IMR-90 (cell line): ENCODE measurements around the gene RPS6KA2. TPM values are rescaled to one million over a fixed set of nuclear protein-coding genes. Genes with fewer than 3 reads are reported as not detected.

Source experiments
- ATAC-seq: fragments of 200-7000 bp; cut with Tn5 transposase; 2 replicates; pipeline ENCODE4 v1.9.1; 2020; ENCODE audit warnings: low read depth, mild to moderate bottlenecking, moderate library complexity
- BruUV-seq: library from RNA; stranded (reverse); fragments of 400-500 nt; replicated peaks from 2 replicates; lab custom pipeline; 2021; lab: Mats Ljungman, UMichigan
- CTCF ChIA-PET: fragments of 300-600 bp; formaldehyde crosslinking; extraction: SDS; loops from one replicate; lab custom pipeline; 2021; ENCODE audit warnings: antibody characterized with exemption; lab: Yijun Ruan, JAX
- POLR2A ChIA-PET: fragments of 300-600 bp; sonication (Branson Sonifier 250); formaldehyde crosslinking; loops from one replicate; lab custom pipeline; 2022; ENCODE audit warnings: antibody characterized with exemption; ENCODE audit not compliant: unreplicated experiment; lab: Charles Lee
- DNase-seq: peaks from one replicate; pipeline ENCODE4 v3.0.0; 2013
- H2AFZ ChIP-seq: replicated peaks from 2 replicates; pipeline ENCODE3; 2013; ENCODE audit warnings: low read length, mild to moderate bottlenecking; ENCODE audit not compliant: poor library complexity
- H2AK5ac ChIP-seq: 2 replicates; pipeline ENCODE4 v1.6.1; 2013; ENCODE audit warnings: low read depth, low read length, inconsistent platforms
- H2AK9ac ChIP-seq: replicated peaks from 2 replicates; pipeline ENCODE3; 2013; ENCODE audit warnings: mild to moderate bottlenecking, low read depth, low read length, moderate library complexity; ENCODE audit not compliant: poor library complexity
- H2BK120ac ChIP-seq: 2 replicates; pipeline ENCODE4 v1.6.1; 2013; ENCODE audit warnings: low read depth, low read length, inconsistent platforms
- H2BK15ac ChIP-seq: 3 replicates; pipeline ENCODE4 v1.6.1; 2013; ENCODE audit warnings: low read depth, low read length, inconsistent platforms
- H2BK20ac ChIP-seq: 2 replicates; pipeline ENCODE4 v1.6.1; 2013; ENCODE audit warnings: low read depth, mild to moderate bottlenecking, inconsistent platforms, low read length, moderate library complexity
- H2BK5ac ChIP-seq: 2 replicates; pipeline ENCODE4 v1.6.1; 2013; ENCODE audit warnings: mild to moderate bottlenecking, low read depth, low read length, inconsistent platforms; ENCODE audit not compliant: poor library complexity, severe bottlenecking
- H3K14ac ChIP-seq: replicated peaks from 2 replicates; pipeline ENCODE4 v1.6.1; 2013; ENCODE audit warnings: low read depth, low read length, inconsistent platforms
- H3K18ac ChIP-seq: 2 replicates; pipeline ENCODE4 v1.6.1; 2013; ENCODE audit warnings: low read depth, low read length, control low read depth
- H3K23ac ChIP-seq: 2 replicates; pipeline ENCODE4 v1.6.1; 2013; ENCODE audit warnings: low read depth, low read length, inconsistent platforms
- H3K27ac ChIP-seq: 2 replicates; pipeline ENCODE4 v1.5.1; 2013; ENCODE audit warnings: mild to moderate bottlenecking, control low read depth, low read length; ENCODE audit not compliant: insufficient read depth
- H3K27me3 ChIP-seq: 2 replicates; pipeline ENCODE4 v1.6.1; 2013; ENCODE audit warnings: low read length; ENCODE audit not compliant: control insufficient read depth, insufficient read depth
- H3K36me3 ChIP-seq: 2 replicates; pipeline ENCODE4 v1.6.1; 2013; ENCODE audit warnings: low read length, mixed read lengths; ENCODE audit not compliant: control insufficient read depth, insufficient read depth
- H3K4ac ChIP-seq: 2 replicates; pipeline ENCODE4 v1.6.1; 2013; ENCODE audit warnings: low read depth, low read length, inconsistent platforms
- H3K4me1 ChIP-seq: 2 replicates; pipeline ENCODE4 v1.6.1; 2013; ENCODE audit warnings: low read length, mixed read lengths; ENCODE audit not compliant: control insufficient read depth, insufficient read depth
- H3K4me2 ChIP-seq: 2 replicates; pipeline ENCODE4 v1.6.1; 2013; ENCODE audit warnings: low read depth, mild to moderate bottlenecking, control low read depth, low read length, moderate library complexity
- H3K4me3 ChIP-seq: 2 replicates; pipeline ENCODE4 v1.5.1; 2013; ENCODE audit warnings: low read depth, mild to moderate bottlenecking, control low read depth, low read length, moderate library complexity; ENCODE audit not compliant: insufficient read depth
- H3K56ac ChIP-seq: 2 replicates; pipeline ENCODE4 v1.6.1; 2013; ENCODE audit warnings: low read length, inconsistent platforms; ENCODE audit not compliant: insufficient read depth; ENCODE audit errors: extremely low read depth
- H3K79me1 ChIP-seq, 2 experiments: 2 replicates each; pipeline ENCODE4 v1.6.1; 2013; ENCODE audit warnings: low read length in 2 of 2, inconsistent platforms in 1 of 2, low read depth in 1 of 2
- H3K9ac ChIP-seq: 2 replicates; pipeline ENCODE4 v1.6.1; 2013; ENCODE audit warnings: low read depth, low read length, control low read depth
- H3K9me1 ChIP-seq: 2 replicates; pipeline ENCODE4 v1.6.1; 2013; ENCODE audit warnings: low read length, inconsistent platforms; ENCODE audit not compliant: insufficient read depth
- H3K9me3 ChIP-seq: 2 replicates; pipeline ENCODE4 v1.6.1; 2013; ENCODE audit warnings: low read length; ENCODE audit not compliant: control insufficient read depth, insufficient read depth
- H4K20me1 ChIP-seq: 2 replicates; pipeline ENCODE4 v1.6.1; 2013; ENCODE audit warnings: low read length, inconsistent platforms; ENCODE audit not compliant: insufficient read depth
- H4K5ac ChIP-seq: 2 replicates; pipeline ENCODE4 v1.6.1; 2013; ENCODE audit warnings: mild to moderate bottlenecking, low read depth, low read length, control low read depth
- H4K8ac ChIP-seq, 2 experiments: 2 replicates each; pipeline ENCODE4 v1.6.1; 2013; ENCODE audit warnings: low read depth in 2 of 2, low read length in 2 of 2, control low read depth in 1 of 2, inconsistent platforms in 1 of 2
- H4K91ac ChIP-seq: 2 replicates; pipeline ENCODE4 v1.6.1; 2013; ENCODE audit warnings: low read depth, low read length, inconsistent platforms; ENCODE audit not compliant: insufficient read depth
- ELK1 ChIP-seq: fragments of 150-350 bp; IDR thresholded peaks from 2 replicates; pipeline ENCODE4 v1.6.1; 2016; ENCODE audit warnings: low read depth, mild to moderate bottlenecking, low read length, moderate library complexity, borderline replicate concordance
- FOS ChIP-seq: fragments of 150-350 bp; IDR thresholded peaks from 2 replicates; pipeline ENCODE4 v1.6.1; 2016; ENCODE audit warnings: low read depth, low read length
- MAFK ChIP-seq: IDR thresholded peaks from 2 replicates; pipeline ENCODE4 v1.6.1; 2012; ENCODE audit warnings: low read depth, low read length, improper control_type of control experiment
- SMC3 ChIP-seq: fragments of 150-350 bp; IDR thresholded peaks from 2 replicates; pipeline ENCODE4 v1.6.1; 2016; ENCODE audit warnings: low read depth, mild to moderate bottlenecking, antibody characterized with exemption, low read length, moderate library complexity
- WGBS, 2 experiments: methylation state at CpG; one replicate each; pipeline versions ENCODE4 v1.1.5 to v1.1.7; 2013; ENCODE audit warnings: missing lambda C conversion rate in 2 of 2; ENCODE audit not compliant: insufficient read length in 1 of 2; ENCODE audit errors: extremely low coverage in 2 of 2; 5-methylcytosine and 5-hydroxymethylcytosine counted together
- dilution Hi-C: fragments of 300-500 bp; cut with HindIII; formaldehyde crosslinking; loops from one replicate; pipeline ENCODE4 v1.14.3; 2018; ENCODE audit warnings: low sequenced_read_pairs; ENCODE audit not compliant: unreplicated experiment
- in situ Hi-C: fragments of 300-500 bp; cut with MboI; formaldehyde crosslinking; loops from 3 replicates; pipeline ENCODE4 v1.14.3; 2019; ENCODE audit warnings: low sequenced_read_pairs, inconsistent platforms, mixed read lengths
- intact Hi-C: fragments of 100-400 bp; cut with micrococcal nuclease; formaldehyde crosslinking; loops from 2 replicates; pipeline ENCODE4 v1.10.0; 2022
- polyA plus RNA-seq, 3 experiments: library from polyadenylated mRNA; depleted of rRNA; stranded (reverse); fragments of >200 nt; gene quantifications; 2 replicates each; pipeline ENCODE4 v1.2.3, GENCODE V29; 2012; ENCODE audit warnings: low replicate concordance in 1 of 3
- total RNA-seq: library from RNA; depleted of rRNA; stranded (reverse); fragments of >200 nt; gene quantifications from 2 replicates; pipeline ENCODE4 v1.2.3, GENCODE V29; 2012

RPS6KA2 gene
- total and polyA plus RNA-seq, 2 of the 4 experiments (the other 2 are of a cell fraction), result 26.9 to 31.3 TPM

DNA sequence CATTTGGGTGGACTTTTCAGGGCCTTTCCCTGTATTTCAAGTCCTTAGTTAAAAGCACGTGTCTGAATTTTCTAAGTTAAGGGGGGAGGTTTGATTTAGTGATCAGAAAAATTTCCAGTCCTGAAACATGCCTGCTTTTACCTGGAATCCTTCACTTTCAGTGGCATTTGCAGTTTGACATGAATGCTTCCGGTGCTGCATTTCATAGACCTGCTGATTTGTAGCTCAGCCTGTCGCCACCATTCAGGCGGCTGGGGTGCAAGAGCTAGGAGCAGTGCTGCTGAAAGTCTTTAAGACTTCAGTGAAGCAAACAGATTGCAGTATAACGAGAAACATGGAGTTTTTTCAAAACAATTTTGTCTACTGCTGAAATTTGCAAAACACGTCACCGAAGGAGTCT is 14.0 kb downstream of the RPS6KA2 start:
- H2AK5ac ChIP-seq, result peak overlapping the region; percentile 82; the same call in 1 of the 2 replicates
- WGBS, 2 experiments, result 86% methylated on average over 4 of the region's 7 CpGs; no CpG with 5 or more reads in 1 of the 2 experiments
- ChIA-PET POLR2A (interaction anchor here (0.6 kb wide), 1 partner anchor 1423 kb away, joined by 4 read pairs; no protein-coding TSS in a partner anchor), CTCF (interaction anchor here (0.7 kb wide), 2 partner anchors 20 to 1426 kb away, joined by 3 read pairs; no protein-coding TSS in a partner anchor)
- intact Hi-C loops (no loop called here), dilution Hi-C loops (no loop called here), in situ Hi-C loops (no loop called here)
- no peak overlapping the region for H3K4me3 ChIP-seq
- peaks cover 15% of the 10 kb centered on the region; the same call in 1 of the 2 replicates for H4K20me1 ChIP-seq
- no peak overlapping the region for H3K4me2 ChIP-seq
- H2AK9ac ChIP-seq, result no peak overlapping the region
- no peak overlapping the region for H2AFZ ChIP-seq
- H3K14ac ChIP-seq, result no peak overlapping the region
- no peak overlapping the region for H3K9ac ChIP-seq
- H4K91ac ChIP-seq, result 0 out of 2 replicates have a peak overlapping the region, but pooled peaks have one; percentile 6
- no peak overlapping the region for H2BK5ac ChIP-seq
- H3K9me1 ChIP-seq, result peaks cover 26% of the 10 kb centered on the region
- H3K4me1 ChIP-seq, result peaks cover 34% of the 10 kb centered on the region
- H3K4ac ChIP-seq, result 0 out of 2 replicates have a peak overlapping the region, but pooled peaks have one; percentile 1
- H3K36me3 ChIP-seq, result peaks cover 15% of the 10 kb centered on the region
- DNase-seq, result no peak
- 0 out of 2 replicates have a peak overlapping the region, but pooled peaks have one; percentile 38 for H3K23ac ChIP-seq
- no peak for ATAC-seq
- H3K18ac ChIP-seq, result no peak overlapping the region; the same call in 1 of the 2 replicates
- H2BK120ac ChIP-seq, result no peak overlapping the region
- H3K27ac ChIP-seq, result no peak overlapping the region
- TF ChIP-seq FOS (no peak), ELK1 (no peak), SMC3 (no peak), MAFK (no peak)
- H4K8ac ChIP-seq, result no peak overlapping the region
- no peak overlapping the region for H2BK20ac ChIP-seq
- H2BK15ac ChIP-seq, result 0 out of 3 replicates have a peak overlapping the region, but pooled peaks have one; percentile 27
- no peaks in the 10 kb centered on the region for H3K9me3 ChIP-seq
- H3K79me1 ChIP-seq, result peaks cover 35 to 67% of the 10 kb centered on the region in 2 experiments
- H3K27me3 ChIP-seq, result no peaks in the 10 kb centered on the region
- no peak overlapping the region; the same call in 1 of the 2 replicates for H4K5ac ChIP-seq
- BruUV-seq, result no TSS peak
- no peak overlapping the region for H3K56ac ChIP-seq
